Neuronal stem cell (in vitro differentiated cells): ENCODE results near the gene EWSR1.
"Not testable (repeated sequence)": the region's sequence is repeated elsewhere in the genome, so short reads cannot be mapped to it uniquely, and the experiment has no call there.

Experiments
- DNase-seq: peaks from one replicate; pipeline ENCODE4 v3.0.0-alpha.2; 2013; ENCODE audit warnings: low spot score
- H2AFZ ChIP-seq: one replicate; pipeline ENCODE4 v1.6.1; 2013; ENCODE audit warnings: mild to moderate bottlenecking, low read length, inconsistent platforms
- H2AK5ac ChIP-seq: 2 replicates; pipeline ENCODE4 v1.6.1; 2013; ENCODE audit warnings: low read depth, mild to moderate bottlenecking, inconsistent platforms, low read length, moderate library complexity, mixed read lengths
- H2BK120ac ChIP-seq: 2 replicates; pipeline ENCODE4 v1.6.1; 2013; ENCODE audit warnings: low read depth, mild to moderate bottlenecking, inconsistent platforms, low read length, moderate library complexity, mixed read lengths
- H2BK12ac ChIP-seq: one replicate; pipeline ENCODE4 v1.6.1; 2013; ENCODE audit warnings: low read length, inconsistent platforms
- H2BK15ac ChIP-seq: 2 replicates; pipeline ENCODE4 v1.6.1; 2013; ENCODE audit warnings: mild to moderate bottlenecking, low read length, inconsistent platforms, mixed read lengths
- H2BK5ac ChIP-seq: one replicate; pipeline ENCODE4 v1.6.1; 2013; ENCODE audit warnings: inconsistent platforms, mild to moderate bottlenecking, low read length, moderate library complexity
- H3K14ac ChIP-seq: one replicate; pipeline ENCODE4 v1.6.1; 2013; ENCODE audit warnings: low read length, inconsistent platforms
- H3K18ac ChIP-seq: 2 replicates; pipeline ENCODE4 v1.6.1; 2013; ENCODE audit warnings: low read length, inconsistent platforms
- H3K23ac ChIP-seq: 2 replicates; pipeline ENCODE4 v1.6.1; 2013; ENCODE audit warnings: low read depth, mild to moderate bottlenecking, mixed read lengths, low read length, inconsistent platforms; ENCODE audit not compliant: poor library complexity
- H3K27ac ChIP-seq: replicated peaks from 3 replicates; pipeline ENCODE4 v1.5.1; 2013; ENCODE audit warnings: low read length, inconsistent platforms
- H3K27me3 ChIP-seq, 3 experiments: 2 replicates each; pipeline ENCODE4 v1.6.1; 2013; ENCODE audit warnings: low read length in 3 of 3, mild to moderate bottlenecking in 2 of 3, inconsistent platforms in 1 of 3, low read depth in 1 of 3, mixed read lengths in 1 of 3, moderate library complexity in 1 of 3; ENCODE audit not compliant: control insufficient read depth in 3 of 3, insufficient read depth in 3 of 3
- H3K36me3 ChIP-seq, 2 donors: replicated peaks in 1 of 2; 2 replicates each; pipeline ENCODE4 v1.6.1; 2013; ENCODE audit warnings: low read length in 2 of 2; ENCODE audit not compliant: control insufficient read depth in 2 of 2, insufficient read depth in 2 of 2
- H3K4ac ChIP-seq: 2 replicates; pipeline ENCODE4 v1.6.1; 2013; ENCODE audit warnings: inconsistent platforms, mild to moderate bottlenecking, low read length, moderate library complexity
- H3K4me1 ChIP-seq, 2 donors: 1 replicate in 1 of 2; 2 replicates in 1 of 2; pipeline ENCODE4 v1.6.1; 2013; ENCODE audit warnings: low read length in 2 of 2, low read depth in 1 of 2; ENCODE audit not compliant: control insufficient read depth in 2 of 2, insufficient read depth in 1 of 2
- H3K4me2 ChIP-seq: one replicate; pipeline ENCODE4 v1.6.1; 2013; ENCODE audit warnings: mild to moderate bottlenecking, low read length, inconsistent platforms; ENCODE audit not compliant: insufficient read depth, poor library complexity, severe bottlenecking
- H3K4me3 ChIP-seq, 2 donors: 2 replicates each; pipeline ENCODE4 v1.5.1; 2013; ENCODE audit warnings: low read length in 2 of 2, mild to moderate bottlenecking in 2 of 2, inconsistent platforms in 1 of 2, moderate library complexity in 1 of 2
- H3K79me1 ChIP-seq: one replicate; pipeline ENCODE4 v1.6.1; 2013; ENCODE audit warnings: low read depth, mild to moderate bottlenecking, inconsistent platforms, low read length, moderate library complexity
- H3K9ac ChIP-seq: one replicate; pipeline ENCODE4 v1.6.1; 2013; ENCODE audit warnings: mild to moderate bottlenecking, low read depth, low read length, inconsistent platforms; ENCODE audit not compliant: poor library complexity
- H3K9me3 ChIP-seq, 2 donors: replicated peaks in 1 of 2; 2 replicates each; pipeline versions ENCODE3 to v1.6.1; 2013; ENCODE audit warnings: low read length in 2 of 2, mild to moderate bottlenecking in 2 of 2, inconsistent platforms in 1 of 2, low read depth in 1 of 2, mixed read lengths in 1 of 2, moderate library complexity in 1 of 2; ENCODE audit not compliant: control insufficient read depth in 2 of 2, insufficient read depth in 1 of 2
- H4K8ac ChIP-seq: one replicate; pipeline ENCODE4 v1.6.1; 2013; ENCODE audit warnings: low read depth, mild to moderate bottlenecking, inconsistent platforms, low read length, moderate library complexity
- H4K91ac ChIP-seq: one replicate; pipeline ENCODE4 v1.6.1; 2013; ENCODE audit warnings: low read length, low read depth, mild to moderate bottlenecking, inconsistent platforms; ENCODE audit not compliant: poor library complexity
- WGBS, 2 donors: extraction: QIAGEN DNeasy Blood & Tissue Kit; methylation state at CpG; one replicate each; pipeline ENCODE4 v1.1.7; 2013; ENCODE audit warnings: missing lambda C conversion rate in 2 of 2, mixed read lengths in 1 of 2; ENCODE audit not compliant: insufficient read length in 2 of 2, insufficient replicate concordance in 1 of 2; ENCODE audit errors: extremely low coverage in 2 of 2; 5-methylcytosine and 5-hydroxymethylcytosine counted together

Gene EWSR1

GRCh38 chr22:29244785-29245625 lies 23.1 kb upstream of the EWSR1 start:
- no peak overlapping the region for H4K91ac ChIP-seq
- no peaks in the 10 kb centered on the region for H3K27me3 ChIP-seq
- H3K4me2 ChIP-seq = no peak overlapping the region
- no peak overlapping the region for H3K23ac ChIP-seq
- peak overlapping the region; percentile 16 for H2BK5ac ChIP-seq
- H3K36me3 ChIP-seq = peaks cover 2 to 57% of the 10 kb centered on the region in 2 donors
- no peak overlapping the region for H2BK120ac ChIP-seq
- no peak overlapping the region for H2BK12ac ChIP-seq
- peaks cover 0 to 3% of the 10 kb centered on the region in 2 donors for H3K4me1 ChIP-seq
- no peak overlapping the region for H2BK15ac ChIP-seq
- no CpG with 5 or more reads among the region's 7 CpGs for WGBS, 2 donors
- H3K4me3 ChIP-seq = no peak overlapping the region
- peaks cover 13 to 38% of the 10 kb centered on the region in 2 donors for H3K9me3 ChIP-seq
- no peak overlapping the region for H3K4ac ChIP-seq
- H3K27ac ChIP-seq = no peak overlapping the region
- peaks cover 3% of the 10 kb centered on the region for H3K79me1 ChIP-seq
- peak overlapping the region; percentile 50 for H3K18ac ChIP-seq
- no peak overlapping the region for H3K9ac ChIP-seq
- no peak for DNase-seq
- H2AFZ ChIP-seq = no peak overlapping the region
- H2AK5ac ChIP-seq = peak overlapping the region; percentile 58
- no peak overlapping the region for H3K14ac ChIP-seq
- H4K8ac ChIP-seq = no peak overlapping the region

GRCh38 chr22:29245626-29246385 lies 22.3 kb upstream of the EWSR1 start:
- Histone ChIP-seq H2AFZ (no peak overlapping the region), H3K4me3 (no peak overlapping the region), H3K9me3 (peaks cover 11 to 31% of the 10 kb centered on the region in 2 donors), H2BK12ac (no peak overlapping the region), H3K4ac (no peak overlapping the region), H3K27ac (no peak overlapping the region), H3K4me2 (no peak overlapping the region), H3K79me1 (peaks cover 3% of the 10 kb centered on the region), H2AK5ac (no peak overlapping the region), H3K4me1 (peaks cover 0 to 3% of the 10 kb centered on the region in 2 donors), H3K36me3 (peaks cover under 1 to 54% of the 10 kb centered on the region in 2 donors), H3K9ac (no peak overlapping the region), H3K27me3 (no peaks in the 10 kb centered on the region), H3K14ac (no peak overlapping the region), H4K91ac (no peak overlapping the region), H2BK120ac (no peak overlapping the region), H2BK5ac (peak overlapping the region; percentile 19), H4K8ac (no peak overlapping the region), H3K18ac (no peak overlapping the region), H2BK15ac (no peak overlapping the region), H3K23ac (no peak overlapping the region)
- DNase-seq = peak; percentile 60
- WGBS, 2 donors = no CpG with 5 or more reads among the region's 11 CpGs

- not testable (repeated sequence) for H2BK120ac ChIP-seq, DNase-seq, H3K4ac ChIP-seq, H2BK5ac ChIP-seq, H3K4me1 ChIP-seq, H3K18ac ChIP-seq, H3K14ac ChIP-seq, H2BK15ac ChIP-seq, H3K9ac ChIP-seq, H2AFZ ChIP-seq, H3K23ac ChIP-seq, H3K27ac ChIP-seq, H4K91ac ChIP-seq, H2AK5ac ChIP-seq, H3K79me1 ChIP-seq, H3K27me3 ChIP-seq, H4K8ac ChIP-seq, H3K4me2 ChIP-seq, H2BK12ac ChIP-seq, H3K4me3 ChIP-seq
- Histone ChIP-seq H3K36me3 (peaks cover 0 to 37% of the 10 kb centered on the region in 2 donors), H3K9me3 (peaks cover 4 to 11% of the 10 kb centered on the region in 2 donors)
- no CpG with 5 or more reads among the region's 10 CpGs for WGBS, 2 donors
Measured at GRCh38 chr22:29247891-29248290, 20.2 kb upstream of the EWSR1 start.

GRCh38 chr22:29251265-29251664 lies 16.8 kb upstream of the EWSR1 start:
- DNase-seq = no peak
- Histone ChIP-seq H3K27ac (no peak overlapping the region), H3K4me2 (no peak overlapping the region), H2BK15ac (no peak overlapping the region), H3K14ac (no peak overlapping the region), H3K18ac (no peak overlapping the region), H4K91ac (no peak overlapping the region), H3K4me1 (no peaks in the 10 kb centered on the region), H4K8ac (no peak overlapping the region), H3K23ac (no peak overlapping the region), H3K36me3 (peaks cover 0 to 20% of the 10 kb centered on the region in 2 donors), H2BK120ac (no peak overlapping the region), H3K9ac (no peak overlapping the region), H2BK12ac (no peak overlapping the region), H3K4ac (no peak overlapping the region), H2AK5ac (no peak overlapping the region), H2AFZ (no peak overlapping the region), H3K9me3 (no peaks in the 10 kb centered on the region), H3K79me1 (peaks cover 3% of the 10 kb centered on the region), H3K4me3 (no peak overlapping the region), H3K27me3 (no peaks in the 10 kb centered on the region), H2BK5ac (no peak overlapping the region)
- no CpG with 5 or more reads among the region's 5 CpGs for WGBS, 2 donors
